Glutamatergic neuron (in vitro differentiated cells): Measurements from ENCODE around the gene GDPGP1. TPM values are rescaled to one million over a fixed set of nuclear protein-coding genes. Genes with fewer than 3 reads are reported as not detected.

Source experiments
- DNase-seq: peaks from one replicate; pipeline ENCODE4 v3.0.0; 2022
- H3K27ac Mint-ChIP-seq: one replicate; pipeline ENCODE4 v1.8.0; 2020; ENCODE audit warnings: mild to moderate bottlenecking, mixed read lengths, inconsistent platforms; ENCODE audit not compliant: unreplicated experiment
- H3K27me3 Mint-ChIP-seq: one replicate; pipeline ENCODE4 v1.8.0; 2020; ENCODE audit warnings: mild to moderate bottlenecking, moderate library complexity, mixed read lengths, inconsistent platforms; ENCODE audit not compliant: unreplicated experiment
- H3K36me3 Mint-ChIP-seq: one replicate; pipeline ENCODE4 v1.8.0; 2020; ENCODE audit warnings: mild to moderate bottlenecking, mixed read lengths, inconsistent platforms; ENCODE audit not compliant: unreplicated experiment
- H3K4me1 Mint-ChIP-seq: one replicate; pipeline ENCODE4 v1.8.0; 2020; ENCODE audit warnings: mild to moderate bottlenecking, low read depth, mixed read lengths, inconsistent platforms; ENCODE audit not compliant: unreplicated experiment
- H3K4me3 Mint-ChIP-seq: one replicate; pipeline ENCODE4 v1.8.0; 2020; ENCODE audit warnings: mild to moderate bottlenecking, mixed read lengths, inconsistent platforms; ENCODE audit not compliant: unreplicated experiment
- H3K9me3 Mint-ChIP-seq: one replicate; pipeline ENCODE4 v1.8.0; 2020; ENCODE audit warnings: mild to moderate bottlenecking, moderate library complexity, mixed read lengths, inconsistent platforms; ENCODE audit not compliant: unreplicated experiment
- total RNA-seq: library from RNA; stranded (reverse); fragmentation: NEBNext Ultra II Directional; extraction: Animal tissue kit (Norgen Biotek cat#: 25700); gene quantifications from one replicate; pipeline ENCODE4 v1.2.1, GENCODE V29; 2021; ENCODE audit not compliant: unreplicated experiment
- TF ChIP-seq, protein P1 (sequence below): fragments of 200-600 bp; sonication (generic); IDR thresholded peaks from one replicate; pipeline ENCODE4 v1.5.0; 2021; ENCODE audit not compliant: partially characterized antibody, unreplicated experiment

GDPGP1 gene
- total RNA-seq, 1 donor from 2014 or later: 7.4 TPM

DNA sequence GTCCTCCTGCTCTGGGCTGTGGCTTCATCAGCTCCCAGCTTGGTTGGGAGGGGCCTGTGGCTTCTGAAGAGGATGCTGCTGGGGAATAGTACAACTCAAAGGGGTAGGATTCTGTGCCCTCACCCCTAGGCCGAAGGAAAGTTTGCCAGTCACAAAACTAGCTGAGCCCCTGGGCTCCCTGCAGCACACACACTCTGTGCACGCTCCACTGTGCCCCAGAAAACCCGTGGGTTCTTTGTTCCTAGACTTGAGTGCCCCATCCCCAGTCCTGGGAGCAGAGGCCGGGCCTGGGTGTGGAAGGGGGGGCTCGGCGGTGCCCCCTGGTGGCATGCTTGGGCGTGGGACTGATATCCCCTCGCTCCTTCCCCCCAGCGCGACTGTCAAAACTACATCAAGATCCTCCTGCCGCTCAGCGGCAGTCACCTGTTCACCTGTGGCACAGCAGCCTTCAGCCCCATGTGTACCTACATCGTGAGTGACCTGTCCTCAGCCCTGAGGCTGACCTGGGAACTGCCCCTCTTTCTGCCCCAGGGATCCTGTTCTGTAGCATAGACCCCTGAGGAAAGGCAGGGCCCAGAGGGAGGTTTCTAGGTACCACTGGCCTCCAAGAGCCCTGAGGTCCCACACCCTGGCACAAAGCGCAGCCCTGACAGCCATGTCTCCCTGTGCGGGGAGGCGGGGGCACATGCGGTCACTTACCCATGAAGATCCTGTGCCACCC lies 14.4 kb upstream of the GDPGP1 start:
- H3K4me3 Mint-ChIP-seq: no peak overlapping the region
- H3K4me1 Mint-ChIP-seq: peaks cover 19% of the 10 kb centered on the region
- H3K27ac Mint-ChIP-seq: peak overlapping the region; percentile 14
- peaks cover 4% of the 10 kb centered on the region for H3K9me3 Mint-ChIP-seq
- TF ChIP-seq, protein P1, sequence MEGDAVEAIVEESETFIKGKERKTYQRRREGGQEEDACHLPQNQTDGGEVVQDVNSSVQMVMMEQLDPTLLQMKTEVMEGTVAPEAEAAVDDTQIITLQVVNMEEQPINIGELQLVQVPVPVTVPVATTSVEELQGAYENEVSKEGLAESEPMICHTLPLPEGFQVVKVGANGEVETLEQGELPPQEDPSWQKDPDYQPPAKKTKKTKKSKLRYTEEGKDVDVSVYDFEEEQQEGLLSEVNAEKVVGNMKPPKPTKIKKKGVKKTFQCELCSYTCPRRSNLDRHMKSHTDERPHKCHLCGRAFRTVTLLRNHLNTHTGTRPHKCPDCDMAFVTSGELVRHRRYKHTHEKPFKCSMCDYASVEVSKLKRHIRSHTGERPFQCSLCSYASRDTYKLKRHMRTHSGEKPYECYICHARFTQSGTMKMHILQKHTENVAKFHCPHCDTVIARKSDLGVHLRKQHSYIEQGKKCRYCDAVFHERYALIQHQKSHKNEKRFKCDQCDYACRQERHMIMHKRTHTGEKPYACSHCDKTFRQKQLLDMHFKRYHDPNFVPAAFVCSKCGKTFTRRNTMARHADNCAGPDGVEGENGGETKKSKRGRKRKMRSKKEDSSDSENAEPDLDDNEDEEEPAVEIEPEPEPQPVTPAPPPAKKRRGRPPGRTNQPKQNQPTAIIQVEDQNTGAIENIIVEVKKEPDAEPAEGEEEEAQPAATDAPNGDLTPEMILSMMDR: peak; percentile 76
- H3K27me3 Mint-ChIP-seq: peaks cover 4% of the 10 kb centered on the region
- H3K36me3 Mint-ChIP-seq: no peaks in the 10 kb centered on the region
- peak; percentile 75 for DNase-seq

- Mint-ChIP-seq H3K36me3 (peaks cover 4% of the 10 kb centered on the region), H3K4me3 (no peak overlapping the region), H3K9me3 (peaks cover 7% of the 10 kb centered on the region), H3K27ac (no peak overlapping the region), H3K27me3 (peaks cover 7% of the 10 kb centered on the region), H3K4me1 (peaks cover 23% of the 10 kb centered on the region)
- peak; percentile 75 for DNase-seq
- TF ChIP-seq, protein P1: no peak
Measured at GRCh38 chr15:90221246-90221900, 12.6 kb upstream of the GDPGP1 start.

- H3K4me3 Mint-ChIP-seq: no peak overlapping the region
- TF ChIP-seq, protein P1: no peak
- no peak overlapping the region for H3K27ac Mint-ChIP-seq
- DNase-seq: no peak
- peaks cover 23% of the 10 kb centered on the region for H3K4me1 Mint-ChIP-seq
- peaks cover 7% of the 10 kb centered on the region for H3K9me3 Mint-ChIP-seq
- H3K27me3 Mint-ChIP-seq: peaks cover 7% of the 10 kb centered on the region
- peaks cover 4% of the 10 kb centered on the region for H3K36me3 Mint-ChIP-seq
Measured at GRCh38 chr15:90222547-90222946, 11.5 kb upstream of the GDPGP1 start.

GRCh38 chr15:90223441-90224165 lies 10.4 kb upstream of the GDPGP1 start:
- peak overlapping the region; percentile 55 for H3K4me3 Mint-ChIP-seq
- H3K27ac Mint-ChIP-seq: peak overlapping the region; percentile 76
- H3K36me3 Mint-ChIP-seq: peaks cover 4% of the 10 kb centered on the region
- TF ChIP-seq, protein P1: no peak
- H3K27me3 Mint-ChIP-seq: peaks cover 7% of the 10 kb centered on the region
- H3K4me1 Mint-ChIP-seq: peaks cover 23% of the 10 kb centered on the region
- DNase-seq: no peak
- H3K9me3 Mint-ChIP-seq: peaks cover 7% of the 10 kb centered on the region
